Ishikawa (cell line): ENCODE measurements around the gene STRIP1.

Experiments used
- CEBPB ChIP-seq: IDR thresholded peaks from 2 replicates; pipeline ENCODE4 v1.6.1; 2012
- CREB1 ChIP-seq: IDR thresholded peaks from 2 replicates; pipeline ENCODE4 v1.6.1; 2012; ENCODE audit warnings: low read depth
- EGR1 ChIP-seq: IDR thresholded peaks from 2 replicates; pipeline ENCODE4 v1.6.1; 2012
- EP300 ChIP-seq: IDR thresholded peaks from 2 replicates; pipeline ENCODE4 v1.6.1; 2012; ENCODE audit warnings: borderline replicate concordance
- FOXM1 ChIP-seq: IDR thresholded peaks from 2 replicates; pipeline ENCODE4 v1.6.1; 2012; ENCODE audit warnings: low read depth, borderline replicate concordance
- MAX ChIP-seq: IDR thresholded peaks from 2 replicates; pipeline ENCODE4 v1.6.1; 2012
- NFIC ChIP-seq: IDR thresholded peaks from 2 replicates; pipeline ENCODE4 v1.6.1; 2012
- RAD21 ChIP-seq: IDR thresholded peaks from 2 replicates; pipeline ENCODE4 v1.6.1; 2012; ENCODE audit warnings: low read depth
- TAF1 ChIP-seq: IDR thresholded peaks from 2 replicates; pipeline ENCODE4 v1.6.1; 2012; ENCODE audit warnings: low read depth, mild to moderate bottlenecking
- TCF12 ChIP-seq: IDR thresholded peaks from 2 replicates; pipeline ENCODE4 v1.6.1; 2012; ENCODE audit warnings: low read depth
- TEAD4 ChIP-seq: IDR thresholded peaks from 2 replicates; pipeline ENCODE4 v1.6.1; 2012
- USF1 ChIP-seq: IDR thresholded peaks from 2 replicates; pipeline ENCODE4 v1.6.1; 2012
- YY1 ChIP-seq: IDR thresholded peaks from 2 replicates; pipeline ENCODE4 v1.6.1; 2012; ENCODE audit warnings: low read depth
- ZBTB7A ChIP-seq: IDR thresholded peaks from 2 replicates; pipeline ENCODE4 v1.6.1; 2012; ENCODE audit warnings: low read depth
- TF ChIP-seq, protein P1 (sequence below): IDR thresholded peaks from 2 replicates; pipeline ENCODE4 v1.6.1; 2012; ENCODE audit warnings: low read depth, mild to moderate bottlenecking

STRIP1 gene

GRCh38 chr1:110069404-110070281 lies 35.2 kb downstream of the STRIP1 start:
- TF ChIP-seq TEAD4 (no peak), FOXM1 (no peak), EP300 (no peak), USF1 (no peak), CREB1 (no peak), EGR1 (no peak), NFIC (no peak), MAX (no peak), RAD21 (no peak), TCF12 (no peak), YY1 (no peak), CEBPB (no peak), ZBTB7A (no peak), TAF1 (no peak)
- TF ChIP-seq, protein P1, sequence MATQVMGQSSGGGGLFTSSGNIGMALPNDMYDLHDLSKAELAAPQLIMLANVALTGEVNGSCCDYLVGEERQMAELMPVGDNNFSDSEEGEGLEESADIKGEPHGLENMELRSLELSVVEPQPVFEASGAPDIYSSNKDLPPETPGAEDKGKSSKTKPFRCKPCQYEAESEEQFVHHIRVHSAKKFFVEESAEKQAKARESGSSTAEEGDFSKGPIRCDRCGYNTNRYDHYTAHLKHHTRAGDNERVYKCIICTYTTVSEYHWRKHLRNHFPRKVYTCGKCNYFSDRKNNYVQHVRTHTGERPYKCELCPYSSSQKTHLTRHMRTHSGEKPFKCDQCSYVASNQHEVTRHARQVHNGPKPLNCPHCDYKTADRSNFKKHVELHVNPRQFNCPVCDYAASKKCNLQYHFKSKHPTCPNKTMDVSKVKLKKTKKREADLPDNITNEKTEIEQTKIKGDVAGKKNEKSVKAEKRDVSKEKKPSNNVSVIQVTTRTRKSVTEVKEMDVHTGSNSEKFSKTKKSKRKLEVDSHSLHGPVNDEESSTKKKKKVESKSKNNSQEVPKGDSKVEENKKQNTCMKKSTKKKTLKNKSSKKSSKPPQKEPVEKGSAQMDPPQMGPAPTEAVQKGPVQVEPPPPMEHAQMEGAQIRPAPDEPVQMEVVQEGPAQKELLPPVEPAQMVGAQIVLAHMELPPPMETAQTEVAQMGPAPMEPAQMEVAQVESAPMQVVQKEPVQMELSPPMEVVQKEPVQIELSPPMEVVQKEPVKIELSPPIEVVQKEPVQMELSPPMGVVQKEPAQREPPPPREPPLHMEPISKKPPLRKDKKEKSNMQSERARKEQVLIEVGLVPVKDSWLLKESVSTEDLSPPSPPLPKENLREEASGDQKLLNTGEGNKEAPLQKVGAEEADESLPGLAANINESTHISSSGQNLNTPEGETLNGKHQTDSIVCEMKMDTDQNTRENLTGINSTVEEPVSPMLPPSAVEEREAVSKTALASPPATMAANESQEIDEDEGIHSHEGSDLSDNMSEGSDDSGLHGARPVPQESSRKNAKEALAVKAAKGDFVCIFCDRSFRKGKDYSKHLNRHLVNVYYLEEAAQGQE = no peak

GRCh38 chr1:110070282-110070669 lies 35.9 kb downstream of the STRIP1 start:
- TF ChIP-seq NFIC (no peak), USF1 (no peak), EGR1 (no peak), ZBTB7A (no peak), TEAD4 (no peak), RAD21 (no peak)
- TF ChIP-seq, protein P1 = no peak

DNA sequence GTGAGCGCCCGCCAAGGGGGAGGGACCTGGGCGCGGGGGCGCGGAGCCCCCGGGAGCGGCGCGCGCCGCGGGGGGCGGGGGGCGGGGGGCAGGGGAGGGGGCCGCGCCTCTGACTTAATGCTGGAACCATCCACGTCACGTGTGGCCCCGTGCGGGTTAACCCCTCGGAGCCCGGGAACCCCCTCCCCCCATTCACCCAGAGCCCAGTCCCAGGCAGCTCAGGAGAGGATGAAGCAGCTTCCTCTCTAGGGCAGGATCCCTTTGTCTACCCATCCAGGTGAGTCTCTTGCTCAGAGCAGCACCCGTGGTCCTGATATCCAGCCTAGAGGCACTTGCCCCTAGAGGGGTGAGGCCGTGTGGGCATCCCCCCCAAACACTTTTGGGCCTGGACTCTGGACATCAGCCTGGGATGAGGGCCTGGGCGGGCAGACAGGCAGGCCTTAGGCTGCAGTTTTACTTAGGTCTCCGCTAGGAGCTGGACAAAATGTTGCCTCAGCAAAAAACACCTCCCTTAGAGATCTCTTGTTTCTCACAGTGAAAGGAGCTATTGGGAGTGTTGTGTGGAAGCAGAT lies 36.3 kb downstream of the STRIP1 start, which contains the start of gene ALX3:
ALX3 (minus strand) TSS at position 2 of the 572 bp plus-strand sequence. CDS start 60 bp downstream, outside the sequence.
- TF ChIP-seq TEAD4 (no peak), TCF12 (no peak), ZBTB7A (no peak), MAX (no peak)

DNA sequence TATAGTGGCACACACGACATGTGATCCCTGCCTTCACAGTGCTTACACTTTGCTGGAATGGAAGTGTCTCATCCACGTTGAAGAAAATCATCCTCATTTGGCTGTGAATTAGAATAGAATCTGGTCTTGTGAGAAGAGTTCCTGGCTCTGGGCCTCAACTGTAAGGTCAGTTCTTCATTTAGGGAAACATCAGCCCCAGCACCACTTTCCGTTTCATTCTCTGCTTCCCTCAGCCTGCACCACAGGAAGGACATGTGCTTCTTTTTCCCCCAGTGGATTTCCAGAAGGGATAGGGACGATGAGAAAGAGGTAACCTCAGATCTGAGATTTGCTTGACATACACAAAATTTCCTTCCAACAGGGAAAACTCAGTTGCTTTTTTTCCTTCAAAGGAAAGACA lies 39.7 kb downstream of the STRIP1 start:
- TF ChIP-seq EP300 (no peak), ZBTB7A (no peak), CREB1 (no peak), USF1 (no peak), TCF12 (no peak), MAX (no peak), CEBPB (no peak), RAD21 (no peak), FOXM1 (no peak), NFIC (no peak)

- TF ChIP-seq MAX (no peak), FOXM1 (no peak), CEBPB (no peak), TAF1 (no peak), RAD21 (no peak), EGR1 (no peak), EP300 (no peak), YY1 (no peak), ZBTB7A (no peak), TCF12 (no peak), NFIC (no peak), CREB1 (no peak), USF1 (no peak), TEAD4 (no peak)
- TF ChIP-seq, protein P1 = no peak
Measured at GRCh38 chr1:110076789-110077500, 42.5 kb downstream of the STRIP1 start.
